Measurements from ENCODE around the gene ADSL.
"Not testable (repeated sequence)": the region's sequence is repeated elsewhere in the genome, so short reads cannot be mapped to it uniquely, and the experiment has no call there.

GRCh38 chr22:40378448-40378847, 32.1 kb downstream of the ADSL start:
- not testable (repeated sequence) for TF ChIP-seq POLR2AphosphoS5, CTCF, EP300 (IDR thresholded peaks at IDR 0.05)

All from stomach (tissue), 4 donors.